VCaP (cell line): Measurements from ENCODE around the gene MYZAP.

Experiments
- H3K27ac ChIP-seq: fragments of 450-650 bp; 2 replicates; pipeline ENCODE4 v1.5.1; 2017
- TF ChIP-seq, protein P1 (sequence below): fragments of 450-650 bp; conservative IDR thresholded peaks from 2 replicates; pipeline ENCODE4 v1.5.1; 2017; ENCODE audit warnings: mild to moderate bottlenecking, moderate library complexity

Gene MYZAP

DNA sequence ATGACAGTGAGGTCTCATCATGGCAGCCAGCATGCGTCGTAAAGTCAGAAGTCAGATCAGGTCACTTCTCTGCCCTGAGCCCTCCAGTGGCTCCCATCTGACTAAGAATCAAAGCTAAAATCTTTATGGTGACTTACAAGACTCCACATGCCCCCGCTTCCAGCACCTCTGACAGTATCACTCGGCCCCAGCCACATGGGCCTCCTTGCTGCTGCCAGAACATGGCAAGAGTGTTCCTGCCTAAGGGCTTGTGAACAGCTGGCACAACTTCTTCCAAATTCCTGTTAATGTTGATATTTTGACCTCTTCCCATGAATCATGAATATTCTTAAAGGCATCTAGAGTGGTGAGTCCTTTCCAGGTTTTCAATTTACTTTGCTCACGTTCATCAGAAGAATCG, 135.3 kb downstream of the MYZAP start:
- no peak overlapping the region for H3K27ac ChIP-seq
- TF ChIP-seq, protein P1, sequence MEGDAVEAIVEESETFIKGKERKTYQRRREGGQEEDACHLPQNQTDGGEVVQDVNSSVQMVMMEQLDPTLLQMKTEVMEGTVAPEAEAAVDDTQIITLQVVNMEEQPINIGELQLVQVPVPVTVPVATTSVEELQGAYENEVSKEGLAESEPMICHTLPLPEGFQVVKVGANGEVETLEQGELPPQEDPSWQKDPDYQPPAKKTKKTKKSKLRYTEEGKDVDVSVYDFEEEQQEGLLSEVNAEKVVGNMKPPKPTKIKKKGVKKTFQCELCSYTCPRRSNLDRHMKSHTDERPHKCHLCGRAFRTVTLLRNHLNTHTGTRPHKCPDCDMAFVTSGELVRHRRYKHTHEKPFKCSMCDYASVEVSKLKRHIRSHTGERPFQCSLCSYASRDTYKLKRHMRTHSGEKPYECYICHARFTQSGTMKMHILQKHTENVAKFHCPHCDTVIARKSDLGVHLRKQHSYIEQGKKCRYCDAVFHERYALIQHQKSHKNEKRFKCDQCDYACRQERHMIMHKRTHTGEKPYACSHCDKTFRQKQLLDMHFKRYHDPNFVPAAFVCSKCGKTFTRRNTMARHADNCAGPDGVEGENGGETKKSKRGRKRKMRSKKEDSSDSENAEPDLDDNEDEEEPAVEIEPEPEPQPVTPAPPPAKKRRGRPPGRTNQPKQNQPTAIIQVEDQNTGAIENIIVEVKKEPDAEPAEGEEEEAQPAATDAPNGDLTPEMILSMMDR: no peak

DNA sequence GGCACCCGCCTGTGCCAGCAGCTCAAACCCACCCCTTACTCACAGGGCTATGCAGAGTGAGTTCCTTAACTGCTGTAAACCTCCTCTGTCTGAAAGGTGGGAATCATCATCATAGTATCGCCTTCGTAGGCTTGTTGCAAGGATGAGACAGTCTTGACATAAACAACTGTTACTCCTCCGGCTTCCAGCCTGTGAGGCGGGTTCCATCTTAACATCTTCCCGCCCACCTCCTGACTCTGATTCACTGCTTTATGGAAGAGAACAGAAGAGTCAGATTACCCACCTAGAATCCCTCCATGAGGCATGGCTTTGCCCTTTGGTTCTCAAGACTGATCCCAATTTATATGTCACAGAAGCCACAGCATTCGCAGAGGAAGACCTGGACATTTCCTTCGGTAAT, 136.7 kb downstream of the MYZAP start:
- TF ChIP-seq, protein P1: no peak

DNA sequence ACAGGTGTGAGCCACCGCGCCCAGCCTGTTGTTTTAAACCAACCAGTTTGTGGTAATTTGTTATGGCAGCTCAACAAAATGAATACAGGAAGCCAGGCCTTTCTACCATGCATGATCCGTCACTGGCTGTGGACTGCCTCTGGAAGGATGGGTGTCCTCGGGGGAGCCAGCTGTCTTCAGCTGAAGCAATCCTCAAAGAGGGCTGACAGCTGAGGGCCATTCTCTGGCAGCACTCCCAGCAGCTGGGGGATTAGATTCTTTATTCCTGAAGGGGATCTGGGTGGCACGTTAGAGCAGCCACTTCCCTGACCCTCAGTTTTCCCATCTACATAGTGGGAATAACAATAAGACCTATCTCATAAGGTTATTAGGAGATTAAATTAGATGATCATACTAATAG, 139.2 kb downstream of the MYZAP start:
- TF ChIP-seq, protein P1: no peak
- H3K27ac ChIP-seq: peak overlapping the region; percentile 98

More for the DNA sequence above, 136.7 kb downstream of the MYZAP start:
- no peak overlapping the region for H3K27ac ChIP-seq

DNA sequence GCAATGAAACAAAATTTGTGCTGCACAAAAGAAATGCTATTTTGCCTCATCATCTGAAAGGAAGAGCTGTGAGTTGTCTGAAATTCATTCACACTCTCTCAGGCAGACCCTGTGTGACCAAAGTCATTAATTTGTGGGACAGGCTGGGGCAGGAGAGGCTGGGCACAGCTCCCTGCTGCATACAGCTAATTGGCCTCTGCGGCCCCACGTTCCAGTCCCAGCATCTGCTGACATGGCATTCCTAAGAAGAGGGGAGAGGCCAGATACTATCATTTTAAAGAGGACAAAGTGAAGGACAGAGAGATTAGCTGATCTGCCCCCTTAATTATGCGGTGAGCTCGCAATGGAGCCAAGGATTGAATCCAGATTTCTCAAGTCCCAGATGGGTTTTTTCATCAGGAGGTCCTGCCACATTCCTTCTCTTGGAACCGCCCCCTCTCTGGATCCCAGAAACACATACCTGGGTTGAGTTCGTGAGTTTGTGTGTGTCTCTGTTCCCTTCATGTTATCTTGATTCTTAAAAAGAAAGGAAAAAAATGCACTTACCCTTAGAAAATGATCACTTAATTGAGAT, 139.9 kb downstream of the MYZAP start:
- H3K27ac ChIP-seq: peak overlapping the region; percentile 98
- TF ChIP-seq, protein P1: no peak

DNA sequence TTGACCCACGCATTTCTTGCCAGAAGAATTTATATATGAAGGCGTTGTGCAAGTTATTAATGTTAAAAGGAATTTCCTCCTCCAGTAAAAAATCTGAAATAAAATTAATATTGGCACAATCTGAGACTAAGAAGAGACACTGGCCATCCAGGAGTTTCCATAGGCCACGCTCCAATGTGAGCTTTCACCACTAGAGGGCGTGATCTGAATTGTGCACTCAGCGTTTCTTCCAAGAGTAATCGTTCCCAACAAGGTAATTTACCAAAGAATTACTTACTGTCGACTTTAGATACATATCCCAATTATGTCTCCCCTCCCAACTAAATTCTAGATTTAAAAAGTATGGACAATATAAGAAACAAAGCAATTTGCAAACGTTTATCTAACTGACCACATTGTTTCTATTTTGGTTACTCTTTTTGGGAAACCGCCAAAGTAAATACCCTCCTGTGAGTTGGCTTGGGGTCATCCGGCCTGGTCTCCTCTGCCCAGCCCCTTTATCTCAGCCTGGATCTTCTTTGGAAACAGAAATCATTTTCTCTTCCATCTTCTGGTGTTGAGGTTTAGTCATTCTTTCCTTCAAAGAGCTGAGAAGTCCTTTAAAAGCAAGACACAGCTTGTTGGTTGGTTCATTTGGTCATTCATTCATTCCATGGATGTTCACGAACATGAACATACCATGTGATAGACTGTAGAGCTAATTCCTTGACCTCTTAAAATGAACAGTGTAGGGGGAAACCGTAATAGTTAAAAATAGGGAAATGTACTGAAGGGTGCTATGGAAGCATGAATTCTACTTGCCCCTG, 141.0 kb downstream of the MYZAP start:
- TF ChIP-seq, protein P1: peak; percentile 80
- H3K27ac ChIP-seq: peak overlapping the region; percentile 98

DNA sequence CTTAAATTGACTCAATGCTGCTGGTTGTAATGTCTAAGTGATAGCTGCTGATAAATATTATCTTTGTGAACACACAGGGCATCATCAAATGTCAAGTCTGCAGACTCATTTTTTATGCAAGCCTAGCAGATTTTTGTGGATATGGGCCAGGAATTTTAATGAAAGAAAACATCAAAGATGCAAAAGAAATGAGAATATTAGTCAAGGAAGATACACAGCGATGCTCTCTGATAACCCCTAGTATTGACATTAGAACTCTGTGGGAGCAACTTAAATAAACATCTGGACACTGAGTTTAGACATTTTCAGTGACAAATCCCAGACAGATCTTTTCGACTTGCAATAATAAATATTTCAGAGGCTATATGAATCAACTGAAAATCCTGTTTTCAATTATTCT, 143.2 kb downstream of the MYZAP start:
- peak overlapping the region; percentile 98 for H3K27ac ChIP-seq
- TF ChIP-seq, protein P1: no peak
